Measurements from ENCODE around the gene VSNL1.

VSNL1 gene

GRCh38 chr2:17662723-17663122 is 122.2 kb downstream of the VSNL1 start:
- no peak for TF ChIP-seq CTCF (IDR thresholded peaks at IDR 0.05; ENCODE audit: borderline replicate concordance, insufficient read depth, low read depth, low read length)
- H3K4me3 ChIP-seq (ENCODE audit: low read depth, low read length) = no peak overlapping the region

DNA sequence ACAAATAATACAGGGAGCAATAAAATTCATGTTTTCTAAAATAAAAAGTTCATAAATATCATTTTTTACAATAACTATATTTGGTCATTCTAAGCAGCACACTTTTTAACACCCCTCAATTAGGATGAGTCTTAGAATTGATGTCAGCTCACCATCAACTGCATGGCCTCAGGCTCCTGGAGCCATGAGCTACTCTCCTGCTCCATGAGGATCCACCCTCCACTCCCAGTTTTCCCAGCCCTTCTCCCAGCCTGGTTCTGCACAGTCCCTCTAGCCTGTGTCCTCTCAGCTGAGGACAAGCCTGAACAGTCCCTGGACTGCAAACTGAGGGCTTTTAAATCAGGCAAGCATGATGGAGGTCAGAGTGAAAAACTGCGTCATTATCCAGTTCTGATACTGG is 124.0 kb downstream of the VSNL1 start:
- H3K4me3 ChIP-seq (ENCODE audit: low read depth, low read length) = no peak overlapping the region
- no peak for TF ChIP-seq CTCF (IDR thresholded peaks at IDR 0.05; ENCODE audit: borderline replicate concordance, insufficient read depth, low read depth, low read length)

GRCh38 chr2:17667898-17668297 is 127.4 kb downstream of the VSNL1 start:
- no peak for TF ChIP-seq CTCF (IDR thresholded peaks at IDR 0.05; ENCODE audit: borderline replicate concordance, insufficient read depth, low read depth, low read length)
- no peak overlapping the region for H3K4me3 ChIP-seq (ENCODE audit: low read depth, low read length)

GRCh38 chr2:17672583-17673317 is 132.3 kb downstream of the VSNL1 start:
- no peak for TF ChIP-seq CTCF (IDR thresholded peaks at IDR 0.05; ENCODE audit: borderline replicate concordance, insufficient read depth, low read depth, low read length)
- H3K4me3 ChIP-seq (ENCODE audit: low read depth, low read length) = no peak overlapping the region

GRCh38 chr2:17674817-17675216 is 134.3 kb downstream of the VSNL1 start:
- no peak overlapping the region for H3K4me3 ChIP-seq (ENCODE audit: low read depth, low read length)
- no peak for TF ChIP-seq CTCF (IDR thresholded peaks at IDR 0.05; ENCODE audit: borderline replicate concordance, insufficient read depth, low read depth, low read length)

- no peak for TF ChIP-seq CTCF (IDR thresholded peaks at IDR 0.05; ENCODE audit: borderline replicate concordance, insufficient read depth, low read depth, low read length)
- H3K4me3 ChIP-seq (ENCODE audit: low read depth, low read length) = no peak overlapping the region
These were observed 139.6 kb downstream of the VSNL1 start for GRCh38 chr2:17680119-17680518.

DNA sequence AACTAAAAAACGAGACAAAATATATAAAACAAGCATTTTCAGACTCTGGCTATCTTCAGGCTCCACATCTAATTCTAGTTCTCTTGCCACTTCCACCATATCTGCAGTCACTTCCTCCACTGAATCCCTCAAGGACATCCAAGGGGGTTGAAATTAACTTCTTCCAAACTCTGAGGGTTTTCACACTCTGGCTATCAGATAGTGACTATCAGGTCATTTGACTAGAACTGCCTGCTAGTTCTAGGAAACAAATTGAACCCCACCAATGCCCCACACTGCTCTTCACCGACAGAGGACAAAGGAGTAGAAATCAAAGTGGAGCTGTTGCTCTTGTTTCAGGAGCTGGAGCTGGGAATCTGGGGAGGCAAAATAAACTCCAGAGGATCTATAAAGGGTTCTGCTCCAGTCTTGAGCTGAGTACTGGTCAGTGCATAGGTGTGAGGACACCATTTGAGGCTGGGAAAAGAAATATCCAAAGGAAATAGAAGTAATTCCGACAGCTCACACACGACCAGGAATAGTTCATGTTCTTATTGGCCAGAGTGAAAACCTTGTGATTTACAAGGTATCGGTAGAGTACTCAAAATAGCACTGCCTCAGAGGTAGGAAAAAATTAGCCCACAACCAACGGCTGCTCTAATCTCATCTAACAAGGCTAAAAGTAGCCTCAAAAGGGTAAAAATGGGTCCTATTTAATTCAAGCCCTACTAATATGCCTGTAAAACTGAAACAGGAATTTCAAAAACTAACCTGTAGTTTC is 141.8 kb downstream of the VSNL1 start:
- H3K4me3 ChIP-seq (ENCODE audit: low read depth, low read length) = no peak overlapping the region
- no peak for TF ChIP-seq CTCF (IDR thresholded peaks at IDR 0.05; ENCODE audit: borderline replicate concordance, insufficient read depth, low read depth, low read length)
